Panc1 (cell line): ENCODE results near the gene GTF2H4. TPM values are rescaled to one million over a fixed set of nuclear protein-coding genes. Genes with fewer than 3 reads are reported as not detected.

Experiments used
- ATAC-seq: fragments of 200-7000 bp; cut with Tn5 transposase; 2 replicates; pipeline ENCODE4 v1.9.1; 2020; ENCODE audit warnings: mild to moderate bottlenecking, moderate library complexity
- BruUV-seq: library from RNA; stranded (reverse); fragments of 400-500 nt; replicated peaks from 2 replicates; lab custom pipeline; 2021; lab: Mats Ljungman, UMichigan
- CTCF ChIA-PET: fragments of 300-600 bp; sonication (Branson Sonifier 250); formaldehyde crosslinking; loops from one replicate; lab custom pipeline; 2022; ENCODE audit warnings: antibody characterized with exemption; lab: Charles Lee
- POLR2A ChIA-PET: fragments of 300-600 bp; sonication (Branson Sonifier 250); formaldehyde crosslinking; loops from one replicate; lab custom pipeline; 2022; ENCODE audit warnings: antibody characterized with exemption; lab: Charles Lee
- DNase-seq: peaks from one replicate; pipeline ENCODE4 v3.0.0-alpha.2; 2010; ENCODE audit warnings: low read depth, low spot score
- H3K27ac ChIP-seq: 2 replicates; pipeline ENCODE4 v1.5.1; 2011; ENCODE audit warnings: mild to moderate bottlenecking, low read length, inconsistent platforms
- H3K27me3 ChIP-seq: fragments of 200-500 bp; sonication (Bioruptor generic); 2 replicates; pipeline ENCODE4 v1.6.0; 2014; ENCODE audit warnings: low read length, inconsistent platforms; ENCODE audit not compliant: control insufficient read depth, insufficient read depth
- H3K36me3 ChIP-seq: fragments of 200-500 bp; sonication (Bioruptor generic); 2 replicates; pipeline ENCODE4 v1.5.1; 2014; ENCODE audit warnings: inconsistent platforms, mild to moderate bottlenecking, low read length, moderate library complexity; ENCODE audit not compliant: control insufficient read depth, insufficient read depth
- H3K4me1 ChIP-seq: 2 replicates; pipeline ENCODE4 v1.5.1; 2011; ENCODE audit warnings: inconsistent platforms, mild to moderate bottlenecking, low read length, moderate library complexity; ENCODE audit not compliant: control insufficient read depth, insufficient read depth
- H3K4me3 ChIP-seq, 2 experiments: 2 replicates each; pipeline ENCODE4 v1.5.1; 2011 to 2012; ENCODE audit warnings: low read depth in 2 of 2, low read length in 2 of 2, mild to moderate bottlenecking in 2 of 2, inconsistent platforms in 1 of 2, moderate library complexity in 1 of 2
- H3K9me3 ChIP-seq: fragments of 200-500 bp; sonication (Bioruptor generic); 2 replicates; pipeline ENCODE4 v1.5.1; 2014; ENCODE audit warnings: low read depth, mild to moderate bottlenecking, inconsistent platforms, low read length, moderate library complexity; ENCODE audit not compliant: control insufficient read depth, insufficient read depth
- CTCF ChIP-seq: fragments of 450-650 bp; IDR thresholded peaks from 2 replicates; pipeline ENCODE4 v1.5.1; 2017; ENCODE audit warnings: mild to moderate bottlenecking
- POLR2AphosphoS5 ChIP-seq: IDR thresholded peaks from 2 replicates; pipeline ENCODE4 v1.6.1; 2012; ENCODE audit warnings: mild to moderate bottlenecking, low read depth, low read length, moderate library complexity
- REST ChIP-seq, 2 experiments: IDR thresholded peaks; 2 replicates each; pipeline ENCODE4 v1.6.1; 2011 to 2012; ENCODE audit warnings: low read depth in 2 of 2, control low read depth in 1 of 2, low read length in 1 of 2, mild to moderate bottlenecking in 1 of 2, moderate library complexity in 1 of 2; ENCODE audit not compliant: insufficient read depth in 1 of 2
- SIN3A ChIP-seq: IDR thresholded peaks from 2 replicates; pipeline ENCODE4 v1.6.1; 2012; ENCODE audit warnings: low read depth, mild to moderate bottlenecking, low read length, moderate library complexity, borderline replicate concordance; ENCODE audit not compliant: insufficient read depth
- TCF7L2 ChIP-seq: IDR thresholded peaks from 2 replicates; pipeline ENCODE4 v1.6.1; 2011; ENCODE audit warnings: mild to moderate bottlenecking, low read depth, low read length, inconsistent platforms
- in situ Hi-C: cut with HindIII; loops from 2 replicates; pipeline ENCODE4 v1.10.0; 2016; ENCODE audit warnings: low sequenced_read_pairs, low pct_unique_long_range_greater_than_20kb
- intact Hi-C: fragments of 100-400 bp; cut with micrococcal nuclease; formaldehyde crosslinking; loops from one replicate; pipeline ENCODE4 v1.10.0; 2022; ENCODE audit not compliant: unreplicated experiment
- total RNA-seq: library from RNA; stranded (reverse); gene quantifications from one replicate; pipeline ENCODE4 v1.2.1, GENCODE V29; 2021; ENCODE audit not compliant: unreplicated experiment

The GTF2H4 gene
- total RNA-seq, 1 experiment from 2014 or later, result 27.5 TPM

GRCh38 chr6:30886897-30887255 is 21.1 kb upstream of the GTF2H4 start:
- ChIA-PET POLR2A (interaction anchor here (0.7 kb wide), 1 partner anchor 28 kb away, joined by 3 read pairs; no protein-coding TSS in a partner anchor), CTCF (no interaction called here)
- DNase-seq, result no peak
- BruUV-seq, result no TSS peak
- Histone ChIP-seq H3K27me3 (no peaks in the 10 kb centered on the region), H3K4me1 (peaks cover 44% of the 10 kb centered on the region), H3K27ac (peak overlapping the region; percentile 69), H3K9me3 (no peaks in the 10 kb centered on the region), H3K4me3 (peak overlapping the region in 1 of 2 experiments; percentile 86; a peak in 3 of 4 replicates), H3K36me3 (no peaks in the 10 kb centered on the region)
- TF ChIP-seq TCF7L2 (no peak), SIN3A (no peak), REST (IDR thresholded peaks at IDR 0.05; ENCODE audit: insufficient read depth in 1 of 2, low read depth in 2 of 2, low read length in 1 of 2) (no peak), CTCF (no peak), POLR2AphosphoS5 (no peak)
- no peak for ATAC-seq
- in situ Hi-C loops, result no loop called here
- intact Hi-C loops, result no loop called here

- H3K4me3 ChIP-seq, result no peak overlapping the region
- ChIA-PET CTCF (no interaction called here), POLR2A (no interaction called here)
- intact Hi-C loops, result no loop called here
- no peak overlapping the region for H3K27ac ChIP-seq
- H3K9me3 ChIP-seq, result no peaks in the 10 kb centered on the region
- H3K36me3 ChIP-seq, result no peaks in the 10 kb centered on the region
- H3K27me3 ChIP-seq, result no peaks in the 10 kb centered on the region
- ATAC-seq (no peak), DNase-seq (no peak)
- in situ Hi-C loops, result no loop called here
- TSS peak; percentile 36 for BruUV-seq
- H3K4me1 ChIP-seq, result peaks cover 32% of the 10 kb centered on the region
- no peak for TF ChIP-seq POLR2AphosphoS5
- TF ChIP-seq REST (IDR thresholded peaks at IDR 0.05; ENCODE audit: insufficient read depth in 1 of 2, low read depth in 2 of 2, low read length in 1 of 2), result no peak
- TF ChIP-seq CTCF, result no peak
- TF ChIP-seq SIN3A, result no peak
- TF ChIP-seq TCF7L2, result no peak
Measured at GRCh38 chr6:30887901-30888815, 19.8 kb upstream of the GTF2H4 start.
